ENCODE results near the gene SCART1. TPM values are rescaled to one million over a fixed set of nuclear protein-coding genes. Genes with fewer than 3 reads are reported as not detected.

The SCART1 gene
- 0.06 to 0.27 TPM (median 0.22 TPM) in 5 replicates for total RNA-seq (2022; extraction: Qiagen RNA extraction; ENCODE audit: low read depth)

DNA sequence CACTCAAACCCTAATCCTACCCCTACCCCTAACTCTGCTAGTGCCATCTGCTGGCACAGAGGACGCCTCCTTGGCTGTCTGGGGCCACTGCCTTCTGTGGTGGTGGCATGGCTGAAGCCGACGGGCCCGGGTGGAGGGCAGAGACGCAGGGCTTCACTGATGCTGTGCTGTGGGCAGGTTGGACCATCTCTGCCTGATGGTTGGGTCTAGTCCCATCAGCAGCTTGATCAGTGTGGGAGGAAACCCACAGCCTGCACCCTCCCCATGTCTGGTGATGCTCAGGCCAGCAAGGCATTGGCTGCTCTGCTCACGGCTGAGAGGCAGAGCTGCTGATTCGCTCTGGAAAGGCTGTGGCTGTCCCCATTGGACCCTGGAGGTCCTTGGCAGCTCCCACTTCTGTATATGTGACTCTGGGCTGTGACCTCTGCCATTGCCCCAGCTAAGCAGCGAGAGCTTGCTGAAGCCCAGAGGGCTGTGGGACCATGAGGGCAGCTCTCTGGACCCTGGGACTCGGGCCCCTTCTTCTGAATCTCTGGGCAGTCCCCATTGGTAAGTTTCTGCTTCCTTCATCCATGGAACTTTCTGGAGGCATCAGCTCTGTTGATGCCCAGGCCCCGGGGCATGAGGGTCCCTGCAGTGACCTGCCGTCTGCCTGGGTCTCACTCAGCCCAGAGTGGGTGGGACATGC, at the start of gene SCART1:
TSS of gene SCART1 (plus strand) at position 430 of the 688 bp plus-strand sequence. CDS start at position 483, 53 bp downstream.

DNA sequence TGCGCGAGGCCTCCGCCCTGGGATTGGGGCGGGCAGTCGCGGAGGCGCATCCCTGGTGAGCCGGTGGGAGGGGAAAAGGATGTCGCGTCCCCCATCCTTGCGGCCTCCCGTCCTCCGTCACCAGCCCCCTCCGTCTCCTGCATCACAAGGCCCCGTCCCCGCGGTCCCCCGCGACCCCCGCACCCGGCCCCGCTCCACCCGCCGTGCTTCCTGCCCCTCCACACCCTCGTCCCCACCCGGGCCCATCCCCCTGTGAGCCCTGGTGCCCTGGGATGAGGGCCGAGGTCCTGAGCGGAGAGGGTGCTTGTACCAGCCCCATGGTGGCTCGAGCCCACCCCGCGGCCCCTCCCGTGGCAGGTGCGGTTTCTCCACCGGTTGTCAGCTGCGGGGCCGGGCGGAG, 29.1 kb upstream of the SCART1 start, which contains the start of gene SPRN:
TSS of gene SPRN (minus strand) at position 25 of the 400 bp plus-strand sequence. CDS start 944 bp downstream, outside the sequence.

Other genes starting within 250 kb of the SCART1 start
- 0.08 to 0.16 TPM (median 0.16 TPM) in 3 of 5 replicates, not detected in the others for gene UTF1, start 223.7 kb upstream of the SCART1 start, total RNA-seq (2022; extraction: Qiagen RNA extraction; ENCODE audit: low read depth)
- gene VENTX, start 216.1 kb upstream of the SCART1 start, total RNA-seq (2022; extraction: Qiagen RNA extraction; ENCODE audit: low read depth), result not detected in 5 replicates
- gene ADAM8, start 177.1 kb upstream of the SCART1 start, total RNA-seq (2022; extraction: Qiagen RNA extraction; ENCODE audit: low read depth), result 1.3 to 4.3 TPM (median 3.7 TPM) in 5 replicates
- 32.0 to 44.5 TPM (median 43.6 TPM) in 5 replicates for gene TUBGCP2, start 145.1 kb upstream of the SCART1 start, total RNA-seq (2022; extraction: Qiagen RNA extraction; ENCODE audit: low read depth)
- gene ZNF511, start 145.0 kb upstream of the SCART1 start, total RNA-seq (2022; extraction: Qiagen RNA extraction; ENCODE audit: low read depth), result 66.0 to 79.6 TPM (median 70.4 TPM) in 5 replicates
- gene CALY, start 117.0 kb upstream of the SCART1 start, total RNA-seq (2022; extraction: Qiagen RNA extraction; ENCODE audit: low read depth), result 0.54 to 1.3 TPM (median 0.72 TPM) in 5 replicates
- 0.15 to 0.84 TPM (median 0.29 TPM) in 3 of 5 replicates, not detected in the others for gene PRAP1, start 106.6 kb upstream of the SCART1 start, total RNA-seq (2022; extraction: Qiagen RNA extraction; ENCODE audit: low read depth)
- gene FUOM, start 95.9 kb upstream of the SCART1 start, total RNA-seq (2022; extraction: Qiagen RNA extraction; ENCODE audit: low read depth), result 10.7 to 19.0 TPM (median 13.1 TPM) in 5 replicates
- gene ECHS1, start 80.6 kb upstream of the SCART1 start, total RNA-seq (2022; extraction: Qiagen RNA extraction; ENCODE audit: low read depth), result 132 to 169 TPM (median 145 TPM) in 5 replicates
- gene PAOX, start 74.7 kb upstream of the SCART1 start, total RNA-seq (2022; extraction: Qiagen RNA extraction; ENCODE audit: low read depth), result 1.5 to 2.2 TPM (median 1.8 TPM) in 5 replicates
- 38.1 to 53.7 TPM (median 51.4 TPM) in 5 replicates for gene MTG1, start 59.8 kb upstream of the SCART1 start, total RNA-seq (2022; extraction: Qiagen RNA extraction; ENCODE audit: low read depth)
- gene SPRN, start 29.3 kb upstream of the SCART1 start, total RNA-seq (2022; extraction: Qiagen RNA extraction; ENCODE audit: low read depth), result 0.11 to 0.28 TPM (median 0.15 TPM) in 5 replicates
- gene CYP2E1, start 73.4 kb downstream of the SCART1 start, total RNA-seq (2022; extraction: Qiagen RNA extraction; ENCODE audit: low read depth), result 0.18 to 0.35 TPM (median 0.22 TPM) in 5 replicates
- not detected in 5 replicates for gene SYCE1, start 111.6 kb downstream of the SCART1 start, total RNA-seq (2022; extraction: Qiagen RNA extraction; ENCODE audit: low read depth)
- 0.10 TPM in 1 of 5 replicates, not detected in the others for gene FRG2B, start 172.8 kb downstream of the SCART1 start, total RNA-seq (2022; extraction: Qiagen RNA extraction; ENCODE audit: low read depth)